Transverse colon (tissue), 4 donors: ENCODE data around the gene MSH4. TPM values are rescaled to one million over a fixed set of nuclear protein-coding genes. Genes with fewer than 3 reads are reported as not detected.
"Not testable (repeated sequence)": the region's sequence is repeated elsewhere in the genome, so short reads cannot be mapped to it uniquely, and the experiment has no call there.

Experiments used
- DNase-seq: peaks from one replicate; pipeline ENCODE4 v3.0.0-alpha.2; 2019
- H3K27ac ChIP-seq, 4 donors: fragments of 200-600 bp; sonication (generic); 2 replicates each; pipeline ENCODE4 v1.5.1; 2016 to 2018; ENCODE audit warnings: inconsistent platforms in 4 of 4
- H3K27me3 ChIP-seq: fragments of 200-600 bp; sonication (generic); 2 replicates; pipeline ENCODE4 v1.5.1; 2017; ENCODE audit warnings: inconsistent platforms
- H3K36me3 ChIP-seq, 4 donors: fragments of 200-600 bp; sonication (generic); 2 replicates each; pipeline ENCODE4 v1.5.1; 2017 to 2019; ENCODE audit warnings: inconsistent platforms in 4 of 4
- H3K4me1 ChIP-seq, 4 donors: fragments of 200-600 bp; sonication (generic); 2 replicates each; pipeline ENCODE4 v1.5.1; 2017 to 2020; ENCODE audit warnings: inconsistent platforms in 4 of 4
- H3K4me3 ChIP-seq, 4 donors: fragments of 200-600 bp; sonication (generic); 1 replicate in 1 of 4; 2 replicates in 3 of 4; pipeline versions ENCODE4 v1.5.1 to v1.6.1; 2017 to 2019; ENCODE audit warnings: inconsistent platforms in 4 of 4
- H3K9me3 ChIP-seq, 2 donors: fragments of 200-600 bp; sonication (generic); 2 replicates each; pipeline ENCODE4 v1.5.1; 2017 to 2019; ENCODE audit warnings: inconsistent platforms in 2 of 2
- EP300 ChIP-seq: sonication (generic); formaldehyde crosslinking; IDR thresholded peaks from one replicate; pipeline ENCODE4 v1.6.1; 2017; ENCODE audit warnings: antibody characterized with exemption, low read depth
- POLR2A ChIP-seq: fragments of 450-650 bp; IDR thresholded peaks from one replicate; pipeline ENCODE4 v1.6.1; 2016; ENCODE audit warnings: antibody characterized with exemption, mild to moderate bottlenecking, moderate library complexity
- POLR2AphosphoS5 ChIP-seq, 3 donors: sonication (generic); formaldehyde crosslinking; IDR thresholded peaks; one replicate each; pipeline ENCODE4 v1.6.1; 2016; ENCODE audit warnings: antibody characterized with exemption in 3 of 3
- WGBS, 2 donors: methylation state at CpG; one replicate each; pipeline ENCODE4 v1.1.5; 2018; ENCODE audit warnings: low coverage in 1 of 2; 5-methylcytosine and 5-hydroxymethylcytosine counted together
- in situ Hi-C, 4 donors: fragments of 200-750 bp; cut with MboI; loops; one replicate each; pipeline versions ENCODE4 v1.15.0 to v1.15.1; 2017; ENCODE audit warnings: low sequenced_read_pairs in 3 of 4, low pct_ligation_motif_present in 1 of 4, low pct_unique_long_range_greater_than_20kb in 1 of 4
- intact Hi-C: fragments of 100-400 bp; cut with DNase I; formaldehyde crosslinking; loops from one replicate; pipeline ENCODE4 v1.15.1; 2023; ENCODE audit warnings: low total_unique reads
- total RNA-seq, 4 donors: library from RNA; depleted of rRNA; stranded (reverse); fragments of >200 nt; gene quantifications; one replicate each; pipeline ENCODE4 v1.1.0, GENCODE V29; 2016
- TF ChIP-seq, protein P1 (sequence below), 5 experiments: fragments of 200-600 bp in 3 of 5; fragments of 450-650 bp in 2 of 5; sonication (generic) in 3 of 5; IDR thresholded peaks; 1 replicate in 2 of 5; 2 replicates in 3 of 5; pipeline ENCODE4 v1.5.1; 2016 to 2017; ENCODE audit warnings: antibody characterized with exemption in 5 of 5, inconsistent platforms in 3 of 5, mild to moderate bottlenecking in 2 of 5, moderate library complexity in 1 of 5

Gene MSH4
- total RNA-seq, 4 donors from 2014 or later = 0.20 to 0.48 TPM; not detected in 2

DNA sequence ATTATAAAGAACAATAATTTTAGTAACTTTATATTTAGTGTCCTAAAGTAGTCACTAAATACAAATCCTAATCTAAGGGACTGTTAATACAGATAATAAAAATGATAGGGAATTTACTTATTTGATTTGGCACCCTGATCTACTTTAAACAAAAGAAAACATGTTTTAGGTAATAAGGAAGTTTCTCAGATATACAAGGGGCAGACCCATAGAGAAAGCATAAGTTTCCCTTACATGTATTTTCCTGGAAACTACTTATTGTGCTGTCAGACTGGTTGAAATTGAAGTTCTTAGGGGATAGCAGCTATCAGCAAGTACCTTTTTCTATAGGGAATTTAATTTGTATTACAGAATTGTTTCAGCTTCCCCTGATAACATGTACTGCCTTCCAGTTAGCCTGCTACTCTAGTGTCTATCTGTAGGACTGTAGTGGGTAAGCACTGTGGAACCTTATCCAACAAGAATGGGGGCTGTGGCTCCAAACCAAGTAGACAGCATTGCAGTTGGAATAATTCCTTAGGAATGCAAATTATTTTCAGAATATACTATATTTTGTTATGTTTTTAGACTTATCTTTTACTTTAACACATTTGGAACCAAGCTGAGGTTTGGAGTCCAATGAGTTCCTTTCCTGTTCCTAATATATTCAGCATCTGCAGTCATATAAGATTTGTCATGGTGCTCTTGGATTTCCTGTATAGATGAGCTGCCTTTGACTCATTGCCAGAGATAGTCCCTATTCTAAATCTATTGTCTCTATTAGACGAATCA, 14.7 kb downstream of the MSH4 start:
- in situ Hi-C loops = no loop called here
- Histone ChIP-seq H3K36me3 (no peaks in the 10 kb centered on the region), H3K4me1 (no peaks in the 10 kb centered on the region), H3K27ac (peak overlapping the region in 1 of 4 donors; percentile 15), H3K27me3 (no peaks in the 10 kb centered on the region), H3K4me3 (no peak overlapping the region), H3K9me3 (no peaks in the 10 kb centered on the region)
- intact Hi-C loops = no loop called here
- 64 to 78% methylated on average over 1 of the region's 1 CpG for WGBS, 2 donors
- TF ChIP-seq, protein P1, sequence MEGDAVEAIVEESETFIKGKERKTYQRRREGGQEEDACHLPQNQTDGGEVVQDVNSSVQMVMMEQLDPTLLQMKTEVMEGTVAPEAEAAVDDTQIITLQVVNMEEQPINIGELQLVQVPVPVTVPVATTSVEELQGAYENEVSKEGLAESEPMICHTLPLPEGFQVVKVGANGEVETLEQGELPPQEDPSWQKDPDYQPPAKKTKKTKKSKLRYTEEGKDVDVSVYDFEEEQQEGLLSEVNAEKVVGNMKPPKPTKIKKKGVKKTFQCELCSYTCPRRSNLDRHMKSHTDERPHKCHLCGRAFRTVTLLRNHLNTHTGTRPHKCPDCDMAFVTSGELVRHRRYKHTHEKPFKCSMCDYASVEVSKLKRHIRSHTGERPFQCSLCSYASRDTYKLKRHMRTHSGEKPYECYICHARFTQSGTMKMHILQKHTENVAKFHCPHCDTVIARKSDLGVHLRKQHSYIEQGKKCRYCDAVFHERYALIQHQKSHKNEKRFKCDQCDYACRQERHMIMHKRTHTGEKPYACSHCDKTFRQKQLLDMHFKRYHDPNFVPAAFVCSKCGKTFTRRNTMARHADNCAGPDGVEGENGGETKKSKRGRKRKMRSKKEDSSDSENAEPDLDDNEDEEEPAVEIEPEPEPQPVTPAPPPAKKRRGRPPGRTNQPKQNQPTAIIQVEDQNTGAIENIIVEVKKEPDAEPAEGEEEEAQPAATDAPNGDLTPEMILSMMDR (IDR thresholded peaks at IDR 0.05) = no peak
- TF ChIP-seq POLR2AphosphoS5 (IDR thresholded peaks at IDR 0.05) (no peak), EP300 (no peak), POLR2A (no peak)
- no peak for DNase-seq

DNA sequence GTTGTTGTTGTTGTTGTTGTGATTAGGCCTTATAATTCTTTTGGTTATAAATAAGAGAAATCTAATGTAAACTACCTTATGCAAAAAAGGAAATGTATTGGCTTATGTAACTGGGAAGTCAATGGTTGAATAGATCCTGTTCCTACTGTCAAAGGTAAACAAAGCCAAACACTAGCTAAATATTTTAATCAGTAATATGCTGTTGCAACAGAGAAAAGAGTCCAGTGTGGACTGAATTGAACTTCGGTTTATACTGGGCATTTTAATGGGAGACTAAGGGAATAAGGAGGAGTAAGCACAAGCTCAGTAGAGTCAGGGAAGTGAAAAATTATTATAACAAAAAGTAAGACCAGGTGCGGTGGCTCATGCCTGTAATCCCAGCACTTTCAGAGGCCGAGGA, 15.4 kb downstream of the MSH4 start:
- TF ChIP-seq POLR2A (no peak), POLR2AphosphoS5 (IDR thresholded peaks at IDR 0.05) (no peak), EP300 (no peak)
- TF ChIP-seq, protein P1 (IDR thresholded peaks at IDR 0.05) = no peak
- no peaks in the 10 kb centered on the region for H3K9me3 ChIP-seq
- in situ Hi-C loops (no loop called here), intact Hi-C loops (no loop called here)
- no peaks in the 10 kb centered on the region for H3K27me3 ChIP-seq
- no peak overlapping the region for H3K4me3 ChIP-seq
- no peaks in the 10 kb centered on the region for H3K4me1 ChIP-seq
- no peaks in the 10 kb centered on the region for H3K36me3 ChIP-seq
- WGBS, 2 donors = 49 to 71% methylated on average over 2 to 3 of the region's 3 CpGs
- DNase-seq = no peak
- H3K27ac ChIP-seq = no peak overlapping the region

DNA sequence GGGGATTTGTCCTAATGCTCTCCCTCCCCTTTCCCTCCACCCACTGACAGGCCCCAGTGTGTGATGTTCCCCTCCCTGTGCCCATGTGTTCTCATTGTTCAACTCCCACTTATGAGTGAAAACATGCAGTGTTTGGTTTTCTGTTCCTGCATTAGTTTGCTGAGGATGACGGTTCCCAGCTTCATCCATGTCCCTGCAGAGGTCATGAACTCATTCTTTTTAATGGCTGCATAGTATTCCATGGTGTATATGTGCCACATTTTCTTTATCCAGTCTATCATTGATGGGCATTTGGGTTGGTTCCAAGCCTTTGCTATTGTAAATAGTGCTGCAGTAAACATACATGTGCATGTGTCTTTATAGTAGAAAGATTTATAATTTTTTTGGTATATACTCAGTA, 26.9 kb downstream of the MSH4 start:
- H3K4me3 ChIP-seq, H3K4me1 ChIP-seq, H3K9me3 ChIP-seq, H3K27me3 ChIP-seq, in situ Hi-C loops, intact Hi-C loops, DNase-seq, H3K36me3 ChIP-seq, H3K27ac ChIP-seq: not testable (repeated sequence)
- 81 to 100% methylated on average over 1 of the region's 1 CpG for WGBS, 2 donors

DNA sequence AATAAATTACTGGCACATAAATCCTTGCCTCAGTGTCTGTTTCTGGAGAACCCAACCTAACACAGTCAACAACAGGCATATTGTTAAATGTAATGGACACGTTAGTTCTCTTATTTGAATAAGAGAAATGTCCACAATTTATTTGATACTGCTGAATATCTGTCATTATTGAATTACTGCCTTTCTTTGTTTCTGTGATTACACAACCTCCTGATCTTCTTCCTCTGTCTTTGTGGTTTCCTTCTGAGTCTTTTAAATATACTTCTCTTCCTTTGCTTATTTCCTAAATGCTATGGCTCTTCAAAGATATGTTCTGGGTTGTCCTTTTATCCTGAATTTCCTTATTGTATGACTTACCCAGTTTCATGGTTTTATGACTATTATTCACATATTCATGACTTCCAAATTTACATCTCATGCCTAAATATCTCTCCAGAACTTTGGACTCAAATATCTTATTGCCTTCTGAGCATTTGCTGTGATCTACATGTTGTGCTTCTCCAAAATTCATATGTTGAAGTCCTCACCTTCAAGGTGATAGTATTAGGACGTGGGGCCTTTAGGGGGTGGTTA, 39.9 kb downstream of the MSH4 start:
- H3K27me3 ChIP-seq = no peaks in the 10 kb centered on the region
- no peaks in the 10 kb centered on the region for H3K4me1 ChIP-seq
- H3K36me3 ChIP-seq = no peaks in the 10 kb centered on the region
- no peaks in the 10 kb centered on the region for H3K9me3 ChIP-seq
- TF ChIP-seq EP300 (no peak), POLR2AphosphoS5 (IDR thresholded peaks at IDR 0.05) (no peak), POLR2A (no peak)
- TF ChIP-seq, protein P1 (IDR thresholded peaks at IDR 0.05) = no peak
- in situ Hi-C loops = no loop called here
- 52 to 63% methylated on average over 1 to 2 of the region's 2 CpGs for WGBS, 2 donors
- intact Hi-C loops = no loop called here
- DNase-seq = no peak
- H3K27ac ChIP-seq = no peak overlapping the region
- H3K4me3 ChIP-seq = no peak overlapping the region
